Loucy (cell line): Measurements from ENCODE around the gene WASF2.

Experiments used
- H2AFZ ChIP-seq: fragments of 200-600 bp; sonication (generic); 2 replicates; pipeline ENCODE4 v1.6.0; 2016; ENCODE audit warnings: antibody characterized with exemption, mild to moderate bottlenecking, low read length, moderate library complexity
- H3F3A ChIP-seq: fragments of 200-600 bp; 2 replicates; pipeline ENCODE4 v1.6.0; 2016; ENCODE audit warnings: antibody characterized with exemption, low read depth, mild to moderate bottlenecking
- H3K27me3 ChIP-seq: fragments of 200-600 bp; sonication (generic); 2 replicates; pipeline ENCODE4 v1.6.1; 2014; ENCODE audit warnings: low read length, mild to moderate bottlenecking; ENCODE audit not compliant: insufficient read depth, poor library complexity, severe bottlenecking
- H3K36me3 ChIP-seq: fragments of 200-600 bp; sonication (generic); 2 replicates; pipeline ENCODE4 v1.6.1; 2016; ENCODE audit warnings: low read length; ENCODE audit not compliant: insufficient read depth
- H3K4me1 ChIP-seq: fragments of 200-600 bp; sonication (generic); 2 replicates; pipeline ENCODE4 v1.5.1; 2014; ENCODE audit warnings: low read length, mild to moderate bottlenecking; ENCODE audit not compliant: insufficient read depth, poor library complexity, severe bottlenecking
- H3K4me2 ChIP-seq: fragments of 200-600 bp; sonication (generic); 2 replicates; pipeline ENCODE4 v1.6.0; 2014; ENCODE audit warnings: antibody characterized with exemption, low read length, low read depth, mild to moderate bottlenecking; ENCODE audit not compliant: poor library complexity, severe bottlenecking
- H3K4me3 ChIP-seq: fragments of 200-600 bp; sonication (generic); 2 replicates; pipeline ENCODE4 v1.5.1; 2014; ENCODE audit warnings: low read length, mild to moderate bottlenecking, mixed read lengths; ENCODE audit not compliant: poor library complexity, severe bottlenecking
- H3K79me2 ChIP-seq: fragments of 200-600 bp; sonication (generic); 2 replicates; pipeline ENCODE4 v1.6.1; 2014; ENCODE audit warnings: low read length; ENCODE audit not compliant: insufficient read depth
- H3K9ac ChIP-seq: fragments of 200-600 bp; sonication (generic); 2 replicates; pipeline ENCODE4 v1.6.0; 2014; ENCODE audit warnings: mild to moderate bottlenecking, low read depth, low read length, moderate library complexity; ENCODE audit not compliant: poor library complexity, severe bottlenecking
- H3K9me2 ChIP-seq: fragments of 200-600 bp; sonication (generic); replicated peaks from 2 replicates; pipeline ENCODE4 v1.6.1; 2016; ENCODE audit warnings: low read depth, low read length, mixed read lengths
- H3K9me3 ChIP-seq: fragments of 200-600 bp; sonication (generic); 2 replicates; pipeline ENCODE4 v1.6.1; 2014; ENCODE audit warnings: mild to moderate bottlenecking, antibody characterized with exemption, low read length, low read depth; ENCODE audit not compliant: insufficient read depth
- H4K20me1 ChIP-seq: fragments of 200-600 bp; sonication (generic); 2 replicates; pipeline ENCODE4 v1.6.0; 2014; ENCODE audit warnings: antibody characterized with exemption, low read length, mild to moderate bottlenecking; ENCODE audit not compliant: insufficient read depth, poor library complexity, severe bottlenecking
- CTCF ChIP-seq: fragments of 200-600 bp; sonication (generic); conservative IDR thresholded peaks from 2 replicates; pipeline ENCODE4 v1.5.1; 2014; ENCODE audit warnings: mild to moderate bottlenecking, antibody characterized with exemption, low read length
- EZH2phosphoT487 ChIP-seq: fragments of 200-600 bp; IDR thresholded peaks from 2 replicates; pipeline ENCODE4 v1.6.1; 2018; ENCODE audit warnings: antibody characterized with exemption, mild to moderate bottlenecking, moderate library complexity, borderline replicate concordance

The WASF2 gene

GRCh38 chr1:27366411-27367159, 123.4 kb downstream of the WASF2 start, which contains the start of gene MAP3K6:
Gene MAP3K6 (minus strand): TSS chr1:27366961. CDS start chr1:27366597, 364 bp downstream.
- Histone ChIP-seq H3K9ac (peak within 1 kb of the TSS; percentile 82), H2AFZ (peak within 1 kb of the TSS; percentile 81)

DNA sequence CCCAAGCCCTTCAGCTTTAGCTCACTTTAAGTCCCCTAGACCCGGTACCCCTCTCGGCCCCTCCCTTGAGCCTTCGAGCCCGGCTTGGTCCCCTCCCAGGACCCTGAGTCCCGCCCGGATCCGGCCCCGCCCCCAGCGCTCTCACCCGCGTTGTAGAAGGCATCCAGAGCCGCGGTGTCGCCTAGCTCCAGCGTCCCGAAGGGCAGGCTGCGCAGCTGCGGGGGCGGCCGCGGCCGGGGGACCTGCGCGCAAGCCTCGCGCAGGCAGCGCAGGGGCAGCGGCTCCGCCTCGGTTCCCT, 123.9 kb downstream of the WASF2 start:
- TF ChIP-seq CTCF (no peak), EZH2phosphoT487 (no peak)
- Histone ChIP-seq H3F3A (no peaks in the 10 kb centered on the region), H2AFZ (peak overlapping the region; percentile 81), H3K36me3 (no peaks in the 10 kb centered on the region), H3K9me2 (no peaks in the 10 kb centered on the region), H3K4me3 (peak overlapping the region; percentile 83), H3K9me3 (no peaks in the 10 kb centered on the region), H3K4me1 (peaks cover 26% of the 10 kb centered on the region), H3K27me3 (no peaks in the 10 kb centered on the region), H3K79me2 (no peaks in the 10 kb centered on the region), H3K9ac (peak overlapping the region; percentile 72), H3K4me2 (peak overlapping the region; percentile 88), H4K20me1 (no peaks in the 10 kb centered on the region)

More at GRCh38 chr1:27366411-27367159, 123.4 kb downstream of the WASF2 start, which contains the start of gene MAP3K6:
- H3K36me3 ChIP-seq = no peaks in the 10 kb centered on the region
- H3K9me3 ChIP-seq = no peaks in the 10 kb centered on the region
- no peaks in the 10 kb centered on the region for H3F3A ChIP-seq
- H3K27me3 ChIP-seq = no peaks in the 10 kb centered on the region
- H3K4me3 ChIP-seq = peak within 1 kb of the TSS; percentile 83
- TF ChIP-seq CTCF = peak; percentile 57
- no peak for TF ChIP-seq EZH2phosphoT487
- H3K9me2 ChIP-seq = no peaks in the 10 kb centered on the region
- H3K79me2 ChIP-seq = no peaks in the 10 kb centered on the region
- H3K4me1 ChIP-seq = peaks cover 26% of the 10 kb centered on the region
- no peaks in the 10 kb centered on the region for H4K20me1 ChIP-seq
- peak within 1 kb of the TSS; percentile 88 for H3K4me2 ChIP-seq

- peak overlapping the region; percentile 83 for H3K4me3 ChIP-seq
- peak overlapping the region; percentile 81 for H2AFZ ChIP-seq
- no peaks in the 10 kb centered on the region for H3K36me3 ChIP-seq
- TF ChIP-seq CTCF (no peak), EZH2phosphoT487 (no peak)
- no peaks in the 10 kb centered on the region for H3K9me2 ChIP-seq
- peak overlapping the region; percentile 88 for H3K4me2 ChIP-seq
- H3K9me3 ChIP-seq = no peaks in the 10 kb centered on the region
- H3K9ac ChIP-seq = peak overlapping the region; percentile 72
- H3F3A ChIP-seq = no peaks in the 10 kb centered on the region
- H4K20me1 ChIP-seq = no peaks in the 10 kb centered on the region
- peaks cover 26% of the 10 kb centered on the region for H3K4me1 ChIP-seq
- no peaks in the 10 kb centered on the region for H3K79me2 ChIP-seq
- no peaks in the 10 kb centered on the region for H3K27me3 ChIP-seq
Measured at GRCh38 chr1:27365372-27366112, 124.4 kb downstream of the WASF2 start.
